ENCODE data around the gene RIN3. TPM values are rescaled to one million over a fixed set of nuclear protein-coding genes. Genes with fewer than 3 reads are reported as not detected.
A peak's percentile ranks its signal among the peaks of the same experiment; 100 is the strongest.

Gene RIN3
- total RNA-seq, 1 donor: 7.3 TPM

GRCh38 chr14:92586963-92587699 lies 73.5 kb downstream of the RIN3 start:
- TF ChIP-seq, protein P1, sequence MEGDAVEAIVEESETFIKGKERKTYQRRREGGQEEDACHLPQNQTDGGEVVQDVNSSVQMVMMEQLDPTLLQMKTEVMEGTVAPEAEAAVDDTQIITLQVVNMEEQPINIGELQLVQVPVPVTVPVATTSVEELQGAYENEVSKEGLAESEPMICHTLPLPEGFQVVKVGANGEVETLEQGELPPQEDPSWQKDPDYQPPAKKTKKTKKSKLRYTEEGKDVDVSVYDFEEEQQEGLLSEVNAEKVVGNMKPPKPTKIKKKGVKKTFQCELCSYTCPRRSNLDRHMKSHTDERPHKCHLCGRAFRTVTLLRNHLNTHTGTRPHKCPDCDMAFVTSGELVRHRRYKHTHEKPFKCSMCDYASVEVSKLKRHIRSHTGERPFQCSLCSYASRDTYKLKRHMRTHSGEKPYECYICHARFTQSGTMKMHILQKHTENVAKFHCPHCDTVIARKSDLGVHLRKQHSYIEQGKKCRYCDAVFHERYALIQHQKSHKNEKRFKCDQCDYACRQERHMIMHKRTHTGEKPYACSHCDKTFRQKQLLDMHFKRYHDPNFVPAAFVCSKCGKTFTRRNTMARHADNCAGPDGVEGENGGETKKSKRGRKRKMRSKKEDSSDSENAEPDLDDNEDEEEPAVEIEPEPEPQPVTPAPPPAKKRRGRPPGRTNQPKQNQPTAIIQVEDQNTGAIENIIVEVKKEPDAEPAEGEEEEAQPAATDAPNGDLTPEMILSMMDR (IDR thresholded peaks at IDR 0.05; ENCODE audit: insufficient read depth, low read depth, low read length): no peak
- DNase-seq (ENCODE audit: low read depth): no peak
- H3K4me3 ChIP-seq (ENCODE audit: low read depth, low read length): no peak overlapping the region

GRCh38 chr14:92587700-92588085 lies 74.1 kb downstream of the RIN3 start:
- TF ChIP-seq, protein P1 (IDR thresholded peaks at IDR 0.05; ENCODE audit: insufficient read depth, low read depth, low read length): no peak

GRCh38 chr14:92589213-92589852 lies 75.8 kb downstream of the RIN3 start:
- H3K4me3 ChIP-seq (ENCODE audit: low read depth, low read length): no peak overlapping the region
- DNase-seq (ENCODE audit: low read depth): peak; percentile 64
- TF ChIP-seq, protein P1 (IDR thresholded peaks at IDR 0.05; ENCODE audit: insufficient read depth, low read depth, low read length): peak; percentile 62

More at GRCh38 chr14:92587700-92588085, 74.1 kb downstream of the RIN3 start:
- H3K4me3 ChIP-seq (ENCODE audit: low read depth, low read length): no peak overlapping the region
- DNase-seq (ENCODE audit: low read depth): no peak

DNA sequence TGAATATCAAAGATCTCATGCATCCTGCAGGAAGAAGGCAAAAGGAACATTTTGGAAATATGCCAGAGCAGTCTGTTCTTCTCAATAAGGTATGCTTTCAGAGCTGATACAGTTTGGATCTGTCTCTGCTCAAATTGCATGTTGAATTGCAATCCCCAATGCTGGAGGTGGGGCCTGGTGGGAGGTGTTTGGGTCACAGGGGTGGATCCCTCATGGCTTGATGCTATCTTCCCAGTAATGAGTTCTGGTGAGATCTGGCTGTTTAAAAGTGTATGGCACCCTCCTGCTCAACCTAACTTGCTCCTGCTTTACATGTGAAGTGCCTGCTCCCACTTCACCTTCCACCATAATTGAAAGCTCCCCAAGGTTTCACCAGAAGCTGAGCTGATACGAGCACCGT lies 76.6 kb downstream of the RIN3 start:
- no peak for DNase-seq (ENCODE audit: low read depth)

DNA sequence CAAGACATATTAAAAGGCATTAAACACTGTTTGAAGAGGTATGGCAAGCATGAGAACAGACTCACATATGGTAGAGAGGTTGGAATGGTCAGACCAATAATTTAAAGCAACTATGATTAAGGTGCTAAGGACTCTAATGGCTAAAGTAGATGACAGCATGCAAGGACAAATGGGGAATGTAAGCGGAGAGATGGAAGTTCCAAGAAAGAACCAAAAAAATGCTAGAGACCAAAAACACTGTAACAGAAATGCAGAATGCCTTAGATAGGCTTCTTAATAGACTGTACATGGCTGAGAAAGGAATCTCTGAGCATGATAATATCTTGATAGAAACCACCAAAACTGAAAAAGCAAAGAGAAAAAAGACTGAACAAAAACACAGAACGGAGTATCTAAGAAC lies 77.4 kb downstream of the RIN3 start:
- H3K4me3 ChIP-seq (ENCODE audit: low read depth, low read length): no peak overlapping the region
- no peak for DNase-seq (ENCODE audit: low read depth)
- TF ChIP-seq, protein P1 (IDR thresholded peaks at IDR 0.05; ENCODE audit: insufficient read depth, low read depth, low read length): no peak

More for the DNA sequence above, 76.6 kb downstream of the RIN3 start:
- TF ChIP-seq, protein P1 (IDR thresholded peaks at IDR 0.05; ENCODE audit: insufficient read depth, low read depth, low read length): no peak
- H3K4me3 ChIP-seq (ENCODE audit: low read depth, low read length): no peak overlapping the region

DNA sequence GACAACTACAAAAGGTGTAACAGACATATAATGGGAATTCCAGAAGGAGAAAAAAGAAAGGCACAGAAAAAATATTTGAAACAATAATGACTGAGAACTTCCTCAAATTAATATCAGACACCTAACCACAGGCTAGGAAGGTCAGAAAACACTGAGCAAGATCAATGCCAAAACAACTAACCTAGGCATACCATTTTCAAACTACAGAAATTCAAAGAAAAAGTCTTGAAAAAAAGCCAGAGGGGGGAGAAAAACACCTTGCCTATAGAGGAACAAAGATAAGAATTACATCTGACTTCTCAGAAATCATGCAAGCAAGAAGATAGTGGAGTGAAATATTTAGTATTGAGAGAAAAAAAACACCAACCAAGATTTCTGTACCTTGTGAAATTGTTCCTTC lies 77.8 kb downstream of the RIN3 start:
- no peak overlapping the region for H3K4me3 ChIP-seq (ENCODE audit: low read depth, low read length)
- DNase-seq (ENCODE audit: low read depth): no peak
- TF ChIP-seq, protein P1 (IDR thresholded peaks at IDR 0.05; ENCODE audit: insufficient read depth, low read depth, low read length): no peak

All from fibroblast of villous mesenchyme (primary cell).